ENCODE results near the gene FLVCR2. TPM values are rescaled to one million over a fixed set of nuclear protein-coding genes. Genes with fewer than 3 reads are reported as not detected.

FLVCR2 gene
- polyA plus RNA-seq, 1 experiment = 0.70 TPM

DNA sequence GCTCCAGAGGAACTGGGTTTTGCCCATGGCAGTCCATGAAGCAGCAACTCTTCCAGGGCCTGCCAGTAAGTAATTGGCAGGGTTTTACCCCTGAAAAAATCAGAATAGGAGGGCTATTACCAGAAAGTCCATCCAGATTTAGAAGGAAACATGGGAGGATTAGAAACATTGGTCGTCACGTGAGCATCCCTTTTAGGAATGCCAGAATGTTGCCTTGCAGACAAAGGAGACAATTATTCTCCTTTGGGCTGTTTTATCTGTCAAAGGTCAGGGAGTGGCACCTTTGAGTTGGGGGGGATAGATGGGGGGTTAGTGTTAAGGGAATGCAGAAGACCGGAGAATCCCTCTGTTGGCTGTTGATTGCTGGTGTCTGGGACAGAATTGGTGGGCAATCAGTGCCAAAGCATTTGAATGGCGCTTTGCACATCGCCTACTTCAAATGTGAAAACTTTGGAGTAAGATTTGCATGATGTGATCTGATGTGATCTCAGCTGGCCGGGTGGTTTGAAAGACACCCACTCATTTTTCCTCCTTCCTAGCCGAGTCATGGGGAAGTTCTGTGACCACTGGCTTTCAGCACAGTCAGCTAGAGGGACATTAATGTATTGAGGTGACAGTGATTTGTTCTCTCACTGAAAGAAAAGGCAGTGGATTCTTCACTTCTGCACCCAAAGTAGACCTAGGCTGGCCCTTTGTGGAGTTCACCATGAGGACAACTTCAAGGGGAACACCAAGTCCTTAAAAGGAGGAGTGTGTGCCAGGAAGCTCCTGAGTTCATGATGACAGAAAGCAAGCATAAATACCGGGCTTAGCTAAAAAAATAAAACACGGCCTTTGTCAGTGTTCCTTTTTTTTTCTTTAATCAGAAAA is 31.4 kb downstream of the FLVCR2 start:
- TF ChIP-seq, protein P1, sequence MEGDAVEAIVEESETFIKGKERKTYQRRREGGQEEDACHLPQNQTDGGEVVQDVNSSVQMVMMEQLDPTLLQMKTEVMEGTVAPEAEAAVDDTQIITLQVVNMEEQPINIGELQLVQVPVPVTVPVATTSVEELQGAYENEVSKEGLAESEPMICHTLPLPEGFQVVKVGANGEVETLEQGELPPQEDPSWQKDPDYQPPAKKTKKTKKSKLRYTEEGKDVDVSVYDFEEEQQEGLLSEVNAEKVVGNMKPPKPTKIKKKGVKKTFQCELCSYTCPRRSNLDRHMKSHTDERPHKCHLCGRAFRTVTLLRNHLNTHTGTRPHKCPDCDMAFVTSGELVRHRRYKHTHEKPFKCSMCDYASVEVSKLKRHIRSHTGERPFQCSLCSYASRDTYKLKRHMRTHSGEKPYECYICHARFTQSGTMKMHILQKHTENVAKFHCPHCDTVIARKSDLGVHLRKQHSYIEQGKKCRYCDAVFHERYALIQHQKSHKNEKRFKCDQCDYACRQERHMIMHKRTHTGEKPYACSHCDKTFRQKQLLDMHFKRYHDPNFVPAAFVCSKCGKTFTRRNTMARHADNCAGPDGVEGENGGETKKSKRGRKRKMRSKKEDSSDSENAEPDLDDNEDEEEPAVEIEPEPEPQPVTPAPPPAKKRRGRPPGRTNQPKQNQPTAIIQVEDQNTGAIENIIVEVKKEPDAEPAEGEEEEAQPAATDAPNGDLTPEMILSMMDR (IDR thresholded peaks at IDR 0.05; ENCODE audit: insufficient read depth, low read depth, low read length) = no peak
- ChIA-PET POLR2A (no interaction called here), CTCF (interaction anchor here (1.1 to 2.8 kb wide), 2 partner anchors 11 to 44 kb away, joined by 4 to 15 read pairs; no protein-coding TSS in a partner anchor)
- no peaks in the 10 kb centered on the region for H3K36me3 ChIP-seq (ENCODE audit: control insufficient read depth, insufficient read depth, low read length)
- no peak for DNase-seq (ENCODE audit: low read depth)
- H3K27me3 ChIP-seq (ENCODE audit: control insufficient read depth, insufficient read depth, low read length) = peaks cover 11% of the 10 kb centered on the region
- no peak overlapping the region for H3K4me3 ChIP-seq (ENCODE audit: low read depth, low read length)

DNA sequence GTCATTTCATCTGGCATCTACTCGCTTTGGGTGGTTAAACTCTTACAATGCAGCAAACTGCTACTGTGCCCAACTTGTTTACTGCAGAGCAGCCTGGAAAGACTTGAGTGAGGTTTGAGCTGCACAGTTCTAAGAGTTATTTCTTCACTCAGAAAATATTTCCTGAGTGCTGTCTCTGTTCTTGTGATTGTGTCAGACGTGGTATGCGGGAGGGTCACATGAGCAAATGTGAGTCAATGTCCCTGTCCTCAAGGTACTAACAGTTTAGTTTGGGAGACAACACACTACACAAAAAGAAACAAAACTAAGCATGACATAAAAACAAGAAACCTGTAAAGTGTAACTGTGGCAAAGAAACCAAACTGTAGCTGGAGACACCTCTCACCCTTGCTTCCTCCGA is 32.4 kb downstream of the FLVCR2 start:
- POLR2A ChIA-PET = no interaction called here

DNA sequence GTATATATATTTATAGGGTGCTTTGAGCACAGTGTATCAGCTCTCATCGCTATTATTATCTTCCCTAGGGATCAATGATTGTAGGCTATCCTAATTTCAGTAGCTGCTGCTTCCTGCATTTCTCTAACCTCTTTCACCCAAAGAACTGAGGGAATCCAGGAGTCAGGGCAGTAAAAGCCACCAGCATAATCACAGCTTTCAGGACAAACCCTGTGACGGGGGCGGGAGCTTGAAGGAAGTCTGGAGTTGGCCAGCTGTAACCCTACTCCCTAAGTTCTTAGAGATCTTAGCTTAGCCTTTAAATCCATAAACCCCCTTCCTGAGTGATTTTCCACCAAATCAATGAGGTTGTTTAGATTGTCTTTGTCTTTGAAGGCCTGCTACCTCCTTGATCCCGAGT is 33.7 kb downstream of the FLVCR2 start:
- Histone ChIP-seq H3K27me3 (ENCODE audit: control insufficient read depth, insufficient read depth, low read length) (peaks cover 11% of the 10 kb centered on the region), H3K36me3 (ENCODE audit: control insufficient read depth, insufficient read depth, low read length) (no peaks in the 10 kb centered on the region), H3K4me3 (ENCODE audit: low read depth, low read length) (no peak overlapping the region)
- no peak for DNase-seq (ENCODE audit: low read depth)
- TF ChIP-seq, protein P1 (IDR thresholded peaks at IDR 0.05; ENCODE audit: insufficient read depth, low read depth, low read length) = no peak
- ChIA-PET CTCF (interaction anchor here (2.7 to 2.8 kb wide), 2 partner anchors 13 to 42 kb away, joined by 7 to 15 read pairs; no protein-coding TSS in a partner anchor), POLR2A (no interaction called here)

More for the DNA sequence above, 32.4 kb downstream of the FLVCR2 start:
- Histone ChIP-seq H3K4me3 (ENCODE audit: low read depth, low read length) (no peak overlapping the region), H3K36me3 (ENCODE audit: control insufficient read depth, insufficient read depth, low read length) (no peaks in the 10 kb centered on the region), H3K27me3 (ENCODE audit: control insufficient read depth, insufficient read depth, low read length) (peaks cover 11% of the 10 kb centered on the region)
- CTCF ChIA-PET = interaction anchor here (0.7 to 2.8 kb wide), 4 partner anchors 10 to 43 kb away, joined by 3 to 15 read pairs (median 6); no protein-coding TSS in a partner anchor
- TF ChIP-seq, protein P1 (IDR thresholded peaks at IDR 0.05; ENCODE audit: insufficient read depth, low read depth, low read length) = no peak
- DNase-seq (ENCODE audit: low read depth) = no peak

DNA sequence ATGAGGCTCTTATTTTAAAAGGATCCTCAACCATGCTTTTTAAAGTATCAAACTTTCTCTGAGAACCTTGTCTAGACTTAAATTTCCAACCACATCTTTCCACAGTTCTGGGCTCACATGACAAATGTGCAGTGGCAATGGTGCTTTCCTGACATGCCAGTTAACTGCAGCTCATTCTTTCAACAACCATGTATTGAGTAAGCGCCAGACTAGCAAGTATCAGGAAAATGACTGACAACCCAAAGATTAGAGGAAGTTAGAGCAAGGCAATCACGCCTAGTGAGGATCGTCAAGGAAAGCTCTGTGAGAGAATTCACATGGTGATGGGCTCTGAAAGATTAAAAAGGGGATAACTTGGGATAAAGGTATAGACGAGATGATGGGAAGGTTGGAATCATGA is 35.8 kb downstream of the FLVCR2 start:
- no peak for DNase-seq (ENCODE audit: low read depth)
- CTCF ChIA-PET = interaction anchor here (0.7 to 1.0 kb wide), 2 partner anchors 34 to 38 kb away, joined by 3 read pairs; no protein-coding TSS in a partner anchor

DNA sequence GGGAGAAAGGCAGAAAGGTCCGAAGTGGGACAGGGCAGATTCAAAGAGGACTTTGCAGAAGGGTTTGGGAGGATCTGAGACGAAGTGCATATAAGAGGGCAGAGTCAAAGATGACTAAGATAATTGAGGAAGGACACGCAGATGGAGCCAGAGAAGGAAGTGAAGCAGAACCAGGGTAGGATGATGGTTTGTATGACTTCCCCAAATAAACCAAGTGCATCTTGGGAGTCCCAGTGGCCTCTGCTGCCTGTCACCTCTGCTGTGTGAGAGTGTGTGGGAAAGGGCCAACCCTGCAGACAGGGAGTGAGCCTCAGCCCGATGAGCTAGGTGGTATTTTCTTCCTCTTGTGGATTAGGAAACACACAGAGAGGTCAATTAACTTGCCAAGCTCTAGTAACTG is 36.8 kb downstream of the FLVCR2 start:
- POLR2A ChIA-PET = no interaction called here
- CTCF ChIA-PET = interaction anchor here (1.0 to 1.1 kb wide), 2 partner anchors 33 to 37 kb away, joined by 3 read pairs; partner anchors contain the start of gene FLVCR2
- TF ChIP-seq, protein P1 (IDR thresholded peaks at IDR 0.05; ENCODE audit: insufficient read depth, low read depth, low read length) = no peak
- no peaks in the 10 kb centered on the region for H3K36me3 ChIP-seq (ENCODE audit: control insufficient read depth, insufficient read depth, low read length)
- no peak for DNase-seq (ENCODE audit: low read depth)
- H3K4me3 ChIP-seq (ENCODE audit: low read depth, low read length) = no peak overlapping the region
- H3K27me3 ChIP-seq (ENCODE audit: control insufficient read depth, insufficient read depth, low read length) = peaks cover 9% of the 10 kb centered on the region

More for the DNA sequence above, 35.8 kb downstream of the FLVCR2 start:
- Histone ChIP-seq H3K27me3 (ENCODE audit: control insufficient read depth, insufficient read depth, low read length) (peaks cover 11% of the 10 kb centered on the region), H3K36me3 (ENCODE audit: control insufficient read depth, insufficient read depth, low read length) (no peaks in the 10 kb centered on the region), H3K4me3 (ENCODE audit: low read depth, low read length) (no peak overlapping the region)
- TF ChIP-seq, protein P1 (IDR thresholded peaks at IDR 0.05; ENCODE audit: insufficient read depth, low read depth, low read length) = no peak
- POLR2A ChIA-PET = no interaction called here
